GM08714 (cell line): ENCODE data around the gene XRCC5.

ENCODE experiments used
- H3K4me3 ChIP-seq: fragments of 200-500 bp; sonication (Bioruptor generic); 2 replicates; pipeline ENCODE4 v1.5.1; 2014; ENCODE audit warnings: mild to moderate bottlenecking, low read length, inconsistent platforms
- ZNF274 ChIP-seq: IDR thresholded peaks from 2 replicates; pipeline ENCODE4 v1.6.1; 2012; ENCODE audit warnings: mild to moderate bottlenecking, low read depth, low read length

Gene XRCC5

DNA sequence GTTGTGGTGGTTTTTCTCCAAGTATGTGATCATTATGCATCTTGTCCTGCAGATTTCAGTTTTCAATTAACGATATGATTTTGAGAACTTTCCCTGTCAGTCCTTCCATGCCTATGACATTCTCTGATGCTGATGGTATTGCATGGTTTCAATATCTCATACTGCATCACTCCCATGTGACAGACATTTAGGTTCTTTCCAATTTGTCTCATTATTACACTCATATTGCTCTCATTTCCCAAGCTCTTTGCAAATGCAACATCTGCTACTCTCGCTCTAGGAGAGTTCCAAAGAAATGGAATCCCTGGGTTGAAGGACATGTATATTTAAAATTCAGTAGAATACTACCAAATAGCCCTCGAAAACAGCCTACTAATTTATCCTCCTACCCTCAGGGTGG lies 137.6 kb downstream of the XRCC5 start:
- TF ChIP-seq ZNF274, result no peak
- no peak overlapping the region for H3K4me3 ChIP-seq
